Lower leg skin (tissue), 4 donors: ENCODE data around the gene MAFB. TPM values are rescaled to one million over a fixed set of nuclear protein-coding genes. Genes with fewer than 3 reads are reported as not detected.
A peak's percentile ranks its signal among the peaks of the same experiment; 100 is the strongest.

Source experiments
- DNase-seq, 2 donors: peaks; one replicate each; pipeline ENCODE4 v3.0.0-alpha.2; 2019; ENCODE audit warnings: low spot score in 2 of 2
- H3K4me3 ChIP-seq: fragments of 200-600 bp; sonication (generic); 2 replicates; pipeline ENCODE4 v1.5.1; 2017; ENCODE audit warnings: mild to moderate bottlenecking, low read depth; ENCODE audit not compliant: poor library complexity, severe bottlenecking
- POLR2A ChIP-seq, 2 donors: fragments of 450-650 bp; IDR thresholded peaks; one replicate each; pipeline ENCODE4 v1.6.1; 2016 to 2017; ENCODE audit warnings: antibody characterized with exemption in 2 of 2, mild to moderate bottlenecking in 1 of 2, moderate library complexity in 1 of 2
- WGBS, 2 donors: methylation state at CpG; one replicate each; pipeline ENCODE4 v1.1.5; 2018; 5-methylcytosine and 5-hydroxymethylcytosine counted together
- intact Hi-C: fragments of 100-400 bp; cut with DNase I; formaldehyde crosslinking; loops from one replicate; pipeline ENCODE4 v1.15.0; 2023; ENCODE audit warnings: low total_unique reads
- total RNA-seq, 4 donors: library from RNA; depleted of rRNA; stranded (reverse); fragments of >200 nt; gene quantifications; one replicate each; pipeline ENCODE4 v1.1.0, GENCODE V29; 2016
- TF ChIP-seq, protein P1 (sequence below), 3 donors: fragments of 450-650 bp; IDR thresholded peaks; one replicate each; pipeline ENCODE4 v1.5.1; 2016; ENCODE audit warnings: antibody characterized with exemption in 3 of 3, mild to moderate bottlenecking in 3 of 3, moderate library complexity in 2 of 3

MAFB gene
- total RNA-seq, 4 donors from 2014 or later = 40.4 to 96.8 (median 60.8) TPM

GRCh38 chr20:40675599-40676221 lies 13.3 kb downstream of the MAFB start:
- no peak overlapping the region for H3K4me3 ChIP-seq
- intact Hi-C loops = no loop called here
- peak in 1 of 2 donors; percentile 59 for DNase-seq
- no peak for TF ChIP-seq POLR2A (IDR thresholded peaks at IDR 0.05)
- TF ChIP-seq, protein P1, sequence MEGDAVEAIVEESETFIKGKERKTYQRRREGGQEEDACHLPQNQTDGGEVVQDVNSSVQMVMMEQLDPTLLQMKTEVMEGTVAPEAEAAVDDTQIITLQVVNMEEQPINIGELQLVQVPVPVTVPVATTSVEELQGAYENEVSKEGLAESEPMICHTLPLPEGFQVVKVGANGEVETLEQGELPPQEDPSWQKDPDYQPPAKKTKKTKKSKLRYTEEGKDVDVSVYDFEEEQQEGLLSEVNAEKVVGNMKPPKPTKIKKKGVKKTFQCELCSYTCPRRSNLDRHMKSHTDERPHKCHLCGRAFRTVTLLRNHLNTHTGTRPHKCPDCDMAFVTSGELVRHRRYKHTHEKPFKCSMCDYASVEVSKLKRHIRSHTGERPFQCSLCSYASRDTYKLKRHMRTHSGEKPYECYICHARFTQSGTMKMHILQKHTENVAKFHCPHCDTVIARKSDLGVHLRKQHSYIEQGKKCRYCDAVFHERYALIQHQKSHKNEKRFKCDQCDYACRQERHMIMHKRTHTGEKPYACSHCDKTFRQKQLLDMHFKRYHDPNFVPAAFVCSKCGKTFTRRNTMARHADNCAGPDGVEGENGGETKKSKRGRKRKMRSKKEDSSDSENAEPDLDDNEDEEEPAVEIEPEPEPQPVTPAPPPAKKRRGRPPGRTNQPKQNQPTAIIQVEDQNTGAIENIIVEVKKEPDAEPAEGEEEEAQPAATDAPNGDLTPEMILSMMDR (IDR thresholded peaks at IDR 0.05) = no peak
- WGBS, 2 donors = 77 to 82% methylated on average over 5 of the region's 5 CpGs

GRCh38 chr20:40673442-40673841 lies 15.6 kb downstream of the MAFB start:
- TF ChIP-seq, protein P1 (IDR thresholded peaks at IDR 0.05) = no peak
- TF ChIP-seq POLR2A (IDR thresholded peaks at IDR 0.05) = no peak
- no peak overlapping the region for H3K4me3 ChIP-seq
- intact Hi-C loops = no loop called here
- DNase-seq = no peak

DNA sequence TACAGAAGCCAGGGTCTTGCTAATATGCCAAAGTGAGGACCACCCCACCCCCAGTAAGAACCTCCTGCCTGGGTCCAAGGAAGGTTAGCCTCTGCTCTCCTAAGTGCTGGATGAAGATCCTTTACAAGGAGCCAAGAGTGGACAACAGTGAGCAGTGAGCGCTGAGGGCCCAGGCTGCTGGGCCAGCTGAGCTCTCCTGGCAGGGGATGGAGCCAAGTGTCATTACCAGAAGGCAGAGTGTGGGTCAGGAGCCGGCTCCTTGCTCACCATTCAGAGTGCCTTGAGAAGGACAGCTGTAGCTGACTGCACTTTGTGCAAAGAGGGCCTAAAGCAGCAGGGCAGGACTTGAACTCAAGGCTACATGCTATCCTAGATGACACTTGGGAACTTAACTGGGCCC lies 16.9 kb downstream of the MAFB start:
- intact Hi-C loops = no loop called here
- no peak for TF ChIP-seq POLR2A (IDR thresholded peaks at IDR 0.05)
- TF ChIP-seq, protein P1 (IDR thresholded peaks at IDR 0.05) = no peak
- no peak overlapping the region for H3K4me3 ChIP-seq
- WGBS, 2 donors = 85 to 100% methylated on average over 2 of the region's 2 CpGs
- DNase-seq = no peak

DNA sequence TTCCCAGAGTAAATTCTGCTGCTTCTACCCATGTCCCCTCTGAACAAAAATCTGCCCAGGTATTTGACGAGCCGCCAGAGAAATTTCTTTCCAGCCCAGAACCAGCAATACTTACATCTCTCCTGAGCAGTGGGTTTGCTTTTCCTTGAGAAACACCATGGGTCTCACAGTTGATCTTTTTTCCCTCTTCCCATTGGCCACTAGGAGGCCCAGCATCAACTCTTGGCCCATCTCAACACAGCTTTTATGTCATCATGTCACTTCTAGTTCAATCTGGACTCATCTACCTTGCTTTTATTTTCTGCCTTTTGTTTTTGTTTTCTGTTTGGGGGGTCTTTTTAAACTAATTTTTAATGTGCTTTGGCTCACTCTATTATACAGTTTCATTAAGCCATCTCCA lies 18.8 kb downstream of the MAFB start:
- intact Hi-C loops = no loop called here
- no peak for DNase-seq
- 95 to 100% methylated on average over 2 of the region's 2 CpGs for WGBS, 2 donors
- TF ChIP-seq, protein P1 (IDR thresholded peaks at IDR 0.05) = no peak
- no peak for TF ChIP-seq POLR2A (IDR thresholded peaks at IDR 0.05)
- H3K4me3 ChIP-seq = no peak overlapping the region

- no peak for DNase-seq
- 80 to 83% methylated on average over 3 of the region's 3 CpGs for WGBS, 2 donors
- intact Hi-C loops = no loop called here
- H3K4me3 ChIP-seq = no peak overlapping the region
- no peak for TF ChIP-seq POLR2A (IDR thresholded peaks at IDR 0.05)
- TF ChIP-seq, protein P1 (IDR thresholded peaks at IDR 0.05) = no peak
These were observed 19.3 kb downstream of the MAFB start for GRCh38 chr20:40669692-40670091.
